RPMI7951 (cell line): Measurements from ENCODE around the gene MELTF. TPM values are rescaled to one million over a fixed set of nuclear protein-coding genes. Genes with fewer than 3 reads are reported as not detected.

Experiments used
- DNase-seq: peaks from one replicate; pipeline ENCODE4 v3.0.0-alpha.2; 2012; ENCODE audit warnings: low read depth
- total RNA-seq: library from RNA; depleted of rRNA; stranded (reverse); fragments of >200 nt; shearing (Covaris generic); gene quantifications from 2 replicates; pipeline ENCODE4 v1.2.3, GENCODE V29; 2014

Gene MELTF
- total RNA-seq, 1 experiment from 2014 or later: 0.12 TPM

- DNase-seq: no peak
These were observed 34.6 kb downstream of the MELTF start for GRCh38 chr3:196995027-196995426.

GRCh38 chr3:196994056-196994455 is 35.6 kb downstream of the MELTF start:
- DNase-seq: no peak

- no peak for DNase-seq
These were observed 37.1 kb downstream of the MELTF start for GRCh38 chr3:196992461-196993065.

DNA sequence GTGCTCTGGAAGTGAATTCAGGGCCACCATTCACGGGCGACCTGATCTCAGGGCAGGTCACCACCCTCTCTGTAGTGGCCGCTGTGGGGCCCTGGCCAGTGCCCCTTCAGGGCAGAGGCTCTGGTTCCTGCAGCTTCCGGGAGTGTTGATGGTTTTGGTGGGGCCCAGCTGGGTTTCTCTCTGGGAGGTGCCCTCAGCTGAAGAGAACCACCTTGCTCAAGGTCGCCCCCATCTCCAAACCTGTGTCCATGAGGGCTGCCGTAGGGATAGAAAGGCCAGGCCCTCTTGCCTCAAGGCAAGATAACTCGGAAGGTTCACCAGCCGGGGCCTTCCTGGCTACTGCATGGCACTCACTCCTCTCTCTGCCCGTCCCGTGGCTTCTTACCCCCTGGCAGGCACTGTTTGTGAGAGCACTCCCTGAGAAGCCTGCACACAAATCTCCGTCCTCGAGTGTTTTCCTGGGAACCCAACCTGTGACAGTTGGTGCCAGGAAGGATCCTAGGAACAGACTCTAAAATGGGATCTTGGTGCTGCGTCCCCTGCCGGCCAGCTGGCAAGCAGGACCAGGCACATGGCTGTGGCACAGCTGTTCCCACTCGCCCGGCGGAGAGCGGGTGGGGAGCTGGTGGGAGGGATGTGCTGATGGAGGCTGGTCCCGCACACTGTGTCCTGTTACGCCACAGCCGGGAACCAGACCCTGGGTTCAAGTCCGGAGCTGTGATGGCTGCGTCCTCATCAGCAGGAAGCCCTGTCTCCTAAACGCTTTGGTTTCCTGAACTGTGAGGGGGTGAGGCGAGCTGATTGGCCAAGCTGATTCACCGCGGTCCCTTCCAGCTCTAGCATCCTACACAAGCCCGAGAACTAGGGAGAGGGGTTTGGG is 37.8 kb downstream of the MELTF start:
- no peak for DNase-seq

DNA sequence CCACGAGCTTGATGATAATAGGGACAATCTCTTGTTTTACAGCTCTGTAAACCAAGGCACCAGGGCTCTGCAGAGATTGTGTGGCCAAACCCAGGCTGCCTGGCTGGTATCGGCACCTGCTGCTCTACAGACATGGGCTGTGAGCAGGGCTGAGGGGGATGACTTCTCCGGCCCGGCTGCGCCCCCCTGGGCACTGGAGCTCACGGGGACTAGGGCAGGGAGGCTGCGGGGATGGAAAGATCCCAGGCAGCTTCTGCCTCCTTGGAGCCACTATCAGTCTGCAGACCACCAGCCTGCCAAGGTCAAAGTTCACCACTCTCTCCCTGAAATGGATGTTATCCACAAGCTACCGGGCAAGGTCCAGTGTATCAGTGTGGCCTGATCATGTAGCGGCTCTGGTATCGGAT is 39.0 kb downstream of the MELTF start:
- no peak for DNase-seq

DNA sequence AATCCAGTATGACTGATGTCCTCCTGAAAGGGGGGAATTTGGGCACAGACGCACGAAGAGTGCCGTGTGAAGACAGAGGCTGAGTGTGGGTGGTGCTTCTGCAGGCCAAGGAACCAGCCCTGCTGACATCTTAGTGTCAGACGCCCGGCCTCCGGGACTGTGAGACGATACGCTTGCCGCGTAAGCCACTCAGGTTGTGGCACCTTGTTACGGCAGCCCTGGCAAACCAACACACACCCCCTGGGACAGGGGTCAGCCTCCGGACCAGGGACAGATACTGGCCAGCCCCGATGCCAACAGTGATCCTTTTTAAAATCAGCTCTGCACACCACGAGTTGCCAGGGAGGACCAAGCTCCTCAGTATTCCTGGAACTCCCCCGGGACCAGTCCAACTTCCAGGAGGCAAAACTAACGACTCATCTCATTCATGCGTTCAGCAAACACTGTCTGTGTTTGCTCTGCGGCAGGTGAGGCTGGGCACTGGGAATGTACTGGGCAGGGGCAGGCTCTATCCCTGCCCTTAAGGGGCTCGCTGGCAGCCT is 39.8 kb downstream of the MELTF start:
- no peak for DNase-seq

GRCh38 chr3:196988241-196989029 is 41.2 kb downstream of the MELTF start:
- DNase-seq: no peak

- DNase-seq: no peak
These were observed 42.6 kb downstream of the MELTF start for GRCh38 chr3:196987022-196987421.

GRCh38 chr3:196985954-196986885 is 43.4 kb downstream of the MELTF start:
- no peak for DNase-seq

- DNase-seq: no peak
These were observed 44.3 kb downstream of the MELTF start for GRCh38 chr3:196985298-196985697.

GRCh38 chr3:196983186-196983585 is 46.4 kb downstream of the MELTF start:
- no peak for DNase-seq

- DNase-seq: no peak
These were observed 48.0 kb downstream of the MELTF start for GRCh38 chr3:196981657-196982056.

DNA sequence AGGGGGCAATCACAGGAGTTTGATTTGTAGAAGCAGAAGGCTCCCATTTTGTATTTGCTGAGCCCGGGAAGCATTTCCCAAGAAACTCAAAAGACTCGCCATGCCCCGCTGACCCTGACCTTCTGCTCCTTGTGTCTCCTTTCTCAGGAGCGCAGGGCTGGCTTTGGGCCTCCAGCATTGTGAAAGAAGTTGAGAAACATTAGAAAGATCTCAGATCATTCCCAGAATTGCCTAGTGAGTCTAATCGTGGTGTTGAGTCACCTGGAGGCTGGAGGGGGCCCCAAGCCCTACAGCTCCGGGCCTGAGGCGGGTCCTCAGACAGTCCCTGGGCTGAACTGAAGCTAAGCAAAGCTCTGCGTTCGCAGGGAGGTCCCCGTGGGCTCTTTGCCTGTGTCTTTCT is 50.1 kb downstream of the MELTF start:
- DNase-seq: no peak

- DNase-seq: no peak
These were observed 52.7 kb downstream of the MELTF start for GRCh38 chr3:196976941-196977340.

DNA sequence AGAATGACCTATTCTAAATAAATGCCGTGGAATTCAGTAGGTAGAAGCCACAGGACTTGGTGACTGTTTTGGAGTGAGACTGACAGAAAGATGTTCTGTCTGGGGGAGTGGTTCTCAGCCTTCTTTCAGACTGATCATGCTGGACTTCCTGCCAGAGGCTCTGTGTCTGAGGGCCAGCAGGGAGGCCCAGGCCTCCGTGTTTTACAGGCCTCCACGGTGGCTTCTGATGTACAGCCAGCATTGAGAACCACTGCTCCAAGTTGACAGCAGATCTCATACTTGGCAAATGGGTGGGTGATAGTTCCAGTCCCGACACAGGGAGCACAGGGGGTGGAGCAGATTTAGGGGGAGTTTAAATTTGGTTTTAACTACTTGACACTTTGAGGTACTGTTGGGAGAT is 54.3 kb downstream of the MELTF start:
- no peak for DNase-seq

- no peak for DNase-seq
These were observed 55.0 kb downstream of the MELTF start for GRCh38 chr3:196974661-196975060.

- DNase-seq: peak; percentile 13
These were observed 58.4 kb downstream of the MELTF start for GRCh38 chr3:196971094-196971698.

- no peak for DNase-seq
These were observed 59.0 kb downstream of the MELTF start for GRCh38 chr3:196970547-196971093.

DNA sequence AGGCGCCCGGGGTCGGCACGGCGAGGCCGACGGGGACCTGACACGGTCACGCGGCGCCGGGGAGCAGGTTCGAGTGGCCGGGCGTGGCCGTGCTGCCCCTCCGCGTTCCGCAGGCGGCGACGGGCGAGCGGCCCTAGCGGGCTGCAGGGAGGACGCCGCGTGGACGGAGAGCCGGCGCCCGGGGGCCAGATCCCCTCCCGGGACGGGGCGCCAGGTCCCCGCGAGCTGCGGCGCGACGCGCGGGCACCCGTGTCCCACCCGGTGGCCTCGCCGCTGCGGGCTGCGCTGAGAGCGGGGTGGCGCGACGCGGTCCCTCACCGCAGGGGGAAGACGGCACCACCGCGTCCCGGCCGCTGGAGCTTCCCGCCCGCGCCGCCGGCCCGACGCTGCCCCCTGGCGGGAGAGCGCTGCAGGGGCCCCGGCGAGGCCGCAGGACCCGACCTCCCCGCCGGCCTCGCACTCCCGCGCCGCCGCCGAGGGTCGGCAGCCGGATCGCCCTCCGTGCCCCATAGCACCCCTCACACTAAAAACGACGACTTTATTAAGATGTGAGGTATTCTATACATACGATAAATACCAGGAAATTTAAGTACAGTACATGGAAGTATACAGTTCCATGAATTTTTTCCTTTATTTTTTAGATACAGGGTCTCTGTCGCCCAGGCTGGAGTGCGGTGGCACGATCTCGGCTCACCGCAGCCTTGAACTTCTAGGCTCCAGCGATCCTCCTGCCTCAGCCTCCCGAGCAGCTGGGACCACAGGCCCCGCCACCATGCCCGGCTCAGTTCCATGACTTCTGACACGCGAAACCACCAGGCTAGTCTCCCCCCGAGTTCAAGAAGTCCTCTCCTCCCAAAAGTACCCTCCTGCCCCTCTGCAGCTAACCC is 59.7 kb downstream of the MELTF start:
- peak; percentile 56 for DNase-seq
